Measurements from ENCODE around the gene GBF1. TPM values are rescaled to one million over a fixed set of nuclear protein-coding genes. Genes with fewer than 3 reads are reported as not detected.

The GBF1 gene
- total RNA-seq, 6 experiments from 2014 or later: 22.6 to 27.2 (median 23.7) TPM

DNA sequence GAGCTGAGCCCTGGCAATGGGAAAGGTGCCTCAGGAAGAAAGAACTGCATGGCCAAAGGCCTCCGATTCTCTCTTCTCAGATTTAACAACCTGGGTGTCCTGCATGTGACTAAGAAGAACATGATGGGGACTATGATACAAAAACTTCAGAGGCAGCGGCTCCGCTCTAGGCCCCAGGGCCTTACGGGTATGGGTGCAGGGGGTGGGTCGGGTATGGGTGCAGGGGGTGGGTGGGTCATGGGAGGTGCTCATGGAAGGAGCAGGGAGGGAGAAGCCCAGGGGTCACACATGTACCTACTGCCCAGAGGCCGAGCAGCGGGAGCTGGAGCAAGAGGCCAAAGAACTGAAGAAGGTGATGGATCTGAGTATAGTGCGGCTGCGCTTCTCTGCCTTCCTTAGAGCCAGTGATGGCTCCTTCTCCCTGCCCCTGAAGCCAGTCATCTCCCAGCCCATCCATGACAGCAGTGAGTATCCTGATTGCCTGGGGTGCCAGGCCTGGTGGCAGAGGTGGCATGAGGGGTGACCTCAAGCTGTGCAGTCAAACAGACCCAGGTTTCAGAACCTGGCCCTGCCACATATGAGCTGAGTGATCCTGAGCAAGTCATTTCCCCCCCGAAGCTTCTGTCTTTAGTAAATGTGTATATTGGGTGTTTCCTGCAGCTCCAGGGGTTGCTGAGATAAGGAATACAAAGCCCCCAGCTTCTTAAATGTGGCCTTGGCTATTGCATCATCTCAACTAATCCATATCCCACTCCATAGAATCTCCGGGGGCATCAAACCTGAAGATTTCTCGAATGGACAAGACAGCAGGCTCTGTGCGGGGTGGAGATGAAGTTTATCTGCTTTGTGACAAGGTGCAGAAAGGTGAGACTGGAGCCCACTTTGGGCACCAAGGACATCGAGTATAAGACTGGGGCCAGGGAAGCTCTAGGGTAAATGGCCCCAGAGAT lies 152.2 kb downstream of the GBF1 start:
- no peak overlapping the region for H3K27ac ChIP-seq
- TF ChIP-seq, protein P1, sequence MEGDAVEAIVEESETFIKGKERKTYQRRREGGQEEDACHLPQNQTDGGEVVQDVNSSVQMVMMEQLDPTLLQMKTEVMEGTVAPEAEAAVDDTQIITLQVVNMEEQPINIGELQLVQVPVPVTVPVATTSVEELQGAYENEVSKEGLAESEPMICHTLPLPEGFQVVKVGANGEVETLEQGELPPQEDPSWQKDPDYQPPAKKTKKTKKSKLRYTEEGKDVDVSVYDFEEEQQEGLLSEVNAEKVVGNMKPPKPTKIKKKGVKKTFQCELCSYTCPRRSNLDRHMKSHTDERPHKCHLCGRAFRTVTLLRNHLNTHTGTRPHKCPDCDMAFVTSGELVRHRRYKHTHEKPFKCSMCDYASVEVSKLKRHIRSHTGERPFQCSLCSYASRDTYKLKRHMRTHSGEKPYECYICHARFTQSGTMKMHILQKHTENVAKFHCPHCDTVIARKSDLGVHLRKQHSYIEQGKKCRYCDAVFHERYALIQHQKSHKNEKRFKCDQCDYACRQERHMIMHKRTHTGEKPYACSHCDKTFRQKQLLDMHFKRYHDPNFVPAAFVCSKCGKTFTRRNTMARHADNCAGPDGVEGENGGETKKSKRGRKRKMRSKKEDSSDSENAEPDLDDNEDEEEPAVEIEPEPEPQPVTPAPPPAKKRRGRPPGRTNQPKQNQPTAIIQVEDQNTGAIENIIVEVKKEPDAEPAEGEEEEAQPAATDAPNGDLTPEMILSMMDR (IDR thresholded peaks at IDR 0.05): no peak
- no peak for TF ChIP-seq POLR2A (IDR thresholded peaks at IDR 0.05)
- peak in 1 of 3 donors; percentile 37 for DNase-seq
- H3K4me1 ChIP-seq: peaks cover 0 to 15% (median 2%) of the 10 kb centered on the region in 4 donors
- 91% methylated on average over 7 of the region's 14 CpGs for WGBS (ENCODE audit: insufficient coverage, low coverage, low lambda C conversion rate, missing lambda C conversion rate)
- H3K9me3 ChIP-seq: no peaks in the 10 kb centered on the region
- H3K4me3 ChIP-seq: no peak overlapping the region
- ATAC-seq: no peak
- intact Hi-C loops (cut with DNase I): no loop called here
- peaks cover 0 to 30% (median under 1%) of the 10 kb centered on the region in 4 donors for H3K36me3 ChIP-seq
- H3K27me3 ChIP-seq: no peaks in the 10 kb centered on the region

DNA sequence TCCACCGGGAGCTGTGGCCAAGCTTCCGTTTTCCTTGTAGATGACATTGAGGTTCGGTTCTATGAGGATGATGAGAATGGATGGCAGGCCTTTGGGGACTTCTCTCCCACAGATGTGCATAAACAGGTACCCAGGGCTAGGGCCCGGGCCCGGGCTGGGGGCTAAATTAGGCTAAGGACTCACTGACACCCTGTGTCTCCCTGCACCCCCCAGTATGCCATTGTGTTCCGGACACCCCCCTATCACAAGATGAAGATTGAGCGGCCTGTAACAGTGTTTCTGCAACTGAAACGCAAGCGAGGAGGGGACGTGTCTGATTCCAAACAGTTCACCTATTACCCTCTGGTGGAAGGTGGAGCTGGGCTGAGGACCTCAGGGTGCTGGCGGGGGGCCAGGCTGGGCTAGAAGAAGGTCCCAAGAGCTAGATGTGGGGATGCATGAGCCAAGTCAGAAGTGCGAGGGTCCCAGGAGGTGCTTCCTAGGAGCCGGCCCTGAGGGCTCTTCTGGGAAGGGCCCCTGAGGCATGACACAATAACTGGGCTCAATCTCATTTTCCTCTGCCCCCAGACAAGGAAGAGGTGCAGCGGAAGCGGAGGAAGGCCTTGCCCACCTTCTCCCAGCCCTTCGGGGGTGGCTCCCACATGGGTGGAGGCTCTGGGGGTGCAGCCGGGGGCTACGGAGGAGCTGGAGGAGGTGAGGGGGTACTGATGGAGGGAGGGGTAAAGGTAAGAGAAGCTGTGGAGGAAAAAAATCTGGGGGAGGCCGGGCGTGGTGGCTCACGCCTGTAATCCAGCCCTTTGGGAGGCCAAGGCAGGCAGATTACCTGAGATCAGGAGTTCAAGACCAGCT lies 153.1 kb downstream of the GBF1 start:
- no peak for TF ChIP-seq POLR2A (IDR thresholded peaks at IDR 0.05)
- TF ChIP-seq, protein P1 (IDR thresholded peaks at IDR 0.05): no peak
- Histone ChIP-seq H3K4me1 (peaks cover 0 to 14% (median 2%) of the 10 kb centered on the region in 4 donors), H3K36me3 (peaks cover 0 to 32% (median under 1%) of the 10 kb centered on the region in 4 donors), H3K27ac (no peak overlapping the region), H3K9me3 (no peaks in the 10 kb centered on the region), H3K27me3 (no peaks in the 10 kb centered on the region), H3K4me3 (peak overlapping the region in 1 of 3 donors; percentile 65)
- no peak for ATAC-seq
- peak in 1 of 3 donors; percentile 49 for DNase-seq
- intact Hi-C loops (cut with DNase I): no loop called here
- 87% methylated on average over 14 of the region's 21 CpGs for WGBS (ENCODE audit: insufficient coverage, low coverage, low lambda C conversion rate, missing lambda C conversion rate)

DNA sequence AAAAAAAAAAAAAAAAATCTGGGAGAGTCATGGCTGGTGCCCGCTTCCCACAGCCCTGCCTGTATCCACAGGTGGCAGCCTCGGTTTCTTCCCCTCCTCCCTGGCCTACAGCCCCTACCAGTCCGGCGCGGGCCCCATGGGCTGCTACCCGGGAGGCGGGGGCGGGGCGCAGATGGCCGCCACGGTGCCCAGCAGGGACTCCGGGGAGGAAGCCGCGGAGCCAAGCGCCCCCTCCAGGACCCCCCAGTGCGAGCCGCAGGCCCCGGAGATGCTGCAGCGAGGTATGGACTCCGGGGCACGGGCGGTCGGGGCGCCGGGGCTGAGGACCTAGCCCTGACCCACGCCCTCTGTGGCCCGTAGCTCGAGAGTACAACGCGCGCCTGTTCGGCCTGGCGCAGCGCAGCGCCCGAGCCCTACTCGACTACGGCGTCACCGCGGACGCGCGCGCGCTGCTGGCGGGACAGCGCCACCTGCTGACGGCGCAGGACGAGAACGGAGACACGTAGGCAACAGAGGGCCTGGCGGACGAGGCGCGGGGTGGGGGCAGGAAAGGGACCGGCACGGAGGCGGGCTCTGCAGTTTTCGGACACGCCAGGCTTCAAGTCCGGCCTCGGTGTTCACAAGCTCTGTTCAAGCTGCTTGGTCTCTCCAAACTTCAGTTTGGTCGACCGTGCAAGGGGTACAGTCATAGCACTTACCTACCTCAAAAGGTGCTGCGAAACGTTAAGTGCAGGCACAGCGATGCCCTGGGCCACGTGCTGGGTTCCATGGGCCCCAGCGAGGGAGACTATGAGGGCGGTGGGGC lies 154.1 kb downstream of the GBF1 start:
- H3K36me3 ChIP-seq: peaks cover 0 to 32% (median under 1%) of the 10 kb centered on the region in 4 donors

More for the DNA sequence above, 154.1 kb downstream of the GBF1 start:
- no peaks in the 10 kb centered on the region for H3K27me3 ChIP-seq
- peak overlapping the region; percentile 68 to 83 (median 81) for H3K27ac ChIP-seq
- WGBS (ENCODE audit: insufficient coverage, low coverage, low lambda C conversion rate, missing lambda C conversion rate): 0% methylated on average over 24 of the region's 72 CpGs
- peak; percentile 71 to 85 (median 79) for ATAC-seq
- intact Hi-C loops (cut with DNase I): loop anchor here in 1 of 2 donors (5.0 kb wide), 1 partner anchor 172 kb away; the partner anchor contains the start of gene ELOVL3
- peak overlapping the region; percentile 47 to 65 (median 60) for H3K4me3 ChIP-seq
- peak; percentile 91 to 93 (median 92) for DNase-seq
- TF ChIP-seq, protein P1 (IDR thresholded peaks at IDR 0.05): peak; percentile 94 to 99 (median 96)
- TF ChIP-seq POLR2A (IDR thresholded peaks at IDR 0.05): peak; percentile 43
- peaks cover 0 to 10% (median 0%) of the 10 kb centered on the region in 4 donors for H3K4me1 ChIP-seq
- H3K9me3 ChIP-seq: no peaks in the 10 kb centered on the region

All from right lobe of liver (tissue), 6 donors.